ENCODE results near the gene C20orf202.
A peak's percentile ranks its signal among the peaks of the same experiment; 100 is the strongest.

C20orf202 gene

DNA sequence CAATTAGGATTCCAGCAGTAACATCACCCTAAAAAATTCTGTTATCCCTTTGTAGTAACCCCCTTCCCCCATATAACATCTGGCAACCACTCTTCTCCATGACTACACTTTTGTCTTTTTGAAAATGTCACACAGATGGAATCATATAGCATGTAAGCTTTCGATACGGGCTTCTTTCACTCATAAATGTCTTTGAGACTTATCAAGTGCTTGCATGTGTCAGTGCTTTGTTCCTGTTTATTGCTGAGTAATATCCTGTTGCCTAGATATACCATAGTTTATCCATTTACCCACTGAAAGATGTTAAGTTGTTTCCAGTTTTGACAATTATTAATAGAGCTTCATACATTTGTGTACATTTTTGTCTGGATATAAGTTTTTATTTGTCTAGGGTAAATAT lies 52.4 kb downstream of the C20orf202 start:
- peak; percentile 77 for DNase-seq

All from OCI-M1 (cell line).